T-helper 1 cell treated with Interleukin-12 subunit alpha and Interleukin-12 subunit beta and Interleukin-4 antibody, amounts not matched to agents 30 ng/mL and 1 ng/mL, for 36 hours (primary cell): ENCODE results near the gene CTRL. TPM values are rescaled to one million over a fixed set of nuclear protein-coding genes. Genes with fewer than 3 reads are reported as not detected.

ENCODE experiments used
- intact Hi-C: fragments of 100-400 bp; cut with micrococcal nuclease; formaldehyde crosslinking; loops from one replicate; pipeline ENCODE4 v1.15.1; 2024
- total RNA-seq: library from RNA; stranded (reverse); gene quantifications from 2 replicates; pipeline ENCODE4 v1.2.3, GENCODE V29; 2022

The CTRL gene
- total RNA-seq, 1 donor from 2014 or later, result 10.9 TPM

DNA sequence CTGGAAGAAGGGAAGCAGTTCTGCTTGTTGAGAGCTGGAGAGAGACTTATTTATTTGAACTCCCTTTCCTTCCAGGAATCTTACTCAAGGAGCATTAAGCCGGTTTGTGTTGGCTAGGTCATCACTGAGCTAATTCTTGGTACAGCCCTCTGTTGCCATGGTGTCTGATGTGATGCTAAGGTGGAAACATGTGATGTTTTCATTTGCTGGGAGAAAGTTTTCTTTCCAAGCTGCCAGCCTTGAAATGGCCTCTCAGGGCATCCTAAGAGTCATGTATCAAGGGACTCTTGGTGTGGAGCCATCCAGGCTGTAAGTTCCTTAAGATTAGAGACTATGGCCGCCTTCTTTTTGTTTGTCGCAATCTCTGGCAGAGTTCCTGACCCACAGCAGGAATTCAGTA, 34.4 kb downstream of the CTRL start:
- intact Hi-C loops, result no loop called here

DNA sequence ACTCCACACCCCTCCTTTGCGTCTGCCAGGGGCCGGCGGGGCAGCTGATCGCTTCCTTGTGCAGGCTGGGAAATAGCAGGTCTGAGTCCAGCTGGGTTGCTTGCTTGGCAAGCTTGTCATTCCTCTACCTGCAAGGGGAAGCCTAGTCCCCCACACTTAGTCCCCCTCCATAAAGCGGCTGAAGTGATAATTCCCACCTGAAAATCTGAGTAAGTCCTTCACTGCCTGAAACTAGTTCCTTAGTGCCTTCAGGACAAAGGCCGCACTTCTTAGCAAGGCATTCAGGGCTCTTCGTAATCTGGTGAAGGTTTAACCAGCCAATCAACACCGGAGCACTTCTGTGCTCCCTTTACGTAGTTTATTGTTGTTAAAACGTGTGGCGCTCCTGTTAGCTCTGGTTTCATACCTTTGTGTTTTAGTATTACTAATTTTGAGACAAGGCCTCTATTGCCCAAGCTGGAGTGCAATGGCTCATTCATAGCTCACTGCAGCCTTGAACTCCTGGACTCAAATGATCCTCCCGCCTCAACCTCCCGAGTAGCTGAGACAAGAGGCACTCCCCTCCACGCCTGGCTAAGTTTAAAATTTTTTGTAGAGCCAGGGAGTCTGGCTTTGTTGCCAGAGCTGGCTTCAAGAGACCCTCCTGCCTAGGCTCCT, 37.8 kb downstream of the CTRL start:
- intact Hi-C loops, result loop anchor here (1.0 kb wide), 14 partner anchors 11 to 332 kb away; partner anchors contain the start of genes ACD, CTCF, DDX28 and DPEP2

DNA sequence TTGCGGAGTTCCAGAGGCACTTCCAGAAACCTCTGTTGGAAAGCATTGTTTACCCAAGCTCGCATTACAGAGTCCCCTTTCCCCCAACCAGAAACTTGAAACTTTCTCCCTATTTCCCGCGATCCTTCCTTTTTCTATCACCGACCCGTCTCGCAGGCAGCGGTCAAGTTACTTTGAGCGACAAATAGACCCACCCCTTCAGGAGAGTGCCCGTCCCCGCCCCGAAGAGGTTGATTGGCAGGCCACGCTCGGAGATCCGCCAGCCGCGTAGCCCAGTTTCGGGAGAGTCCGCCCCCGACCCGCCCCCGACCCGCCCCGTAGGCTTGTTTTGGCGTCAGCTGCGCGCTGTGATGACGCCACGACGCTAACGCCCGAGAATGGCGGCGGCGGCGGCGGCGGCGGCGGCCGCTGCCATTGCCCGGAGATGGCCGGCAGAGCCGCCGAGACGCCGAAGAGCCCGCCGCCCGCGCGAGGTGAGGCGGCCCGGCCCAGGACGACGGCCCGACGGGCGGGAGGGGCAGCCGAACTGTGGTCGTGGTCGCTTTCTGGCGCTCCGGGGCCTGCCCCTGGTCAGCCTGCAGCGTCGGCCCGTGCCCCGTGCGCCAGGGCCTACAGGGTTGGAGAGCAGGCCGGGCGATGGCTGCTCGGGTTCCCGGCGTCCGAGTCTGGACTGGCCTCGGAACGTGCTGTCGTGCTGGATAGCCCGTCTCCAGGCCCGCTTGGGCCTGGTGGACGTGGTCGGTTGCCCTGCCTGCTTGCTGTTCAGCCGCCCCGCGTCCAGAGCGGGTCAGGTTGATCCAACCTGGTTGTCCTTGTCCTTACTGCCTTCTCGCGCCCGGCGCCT, 38.5 kb downstream of the CTRL start, which contains the start of gene PSKH1:
PSKH1 (plus strand) TSS at position 356 of the 844 bp plus-strand sequence. CDS start 15,496 bp downstream, outside the sequence.
- intact Hi-C loops, result loop anchor here (1.0 kb wide), 14 partner anchors 10 to 331 kb away; partner anchors contain the start of genes ACD, CTCF, DDX28 and DPEP2

DNA sequence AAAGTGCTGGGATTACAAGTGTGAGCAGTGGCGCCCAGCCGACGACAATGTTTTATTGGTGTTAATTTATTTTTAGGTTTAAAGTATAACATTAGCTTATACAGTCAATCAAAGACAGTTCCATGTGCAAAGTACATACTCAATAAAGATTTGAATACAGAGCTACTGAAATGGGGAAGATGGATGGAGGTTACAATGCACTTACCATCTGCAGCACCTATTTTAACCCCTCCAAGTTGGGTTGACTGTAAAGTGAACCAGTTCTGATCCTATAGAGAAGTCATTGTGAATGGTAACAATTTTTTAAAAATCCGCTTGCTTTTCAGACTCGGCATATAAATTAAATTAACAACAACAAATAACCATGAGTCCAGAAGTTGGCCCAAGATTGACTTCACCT, 39.3 kb downstream of the CTRL start:
- intact Hi-C loops, result no loop called here

DNA sequence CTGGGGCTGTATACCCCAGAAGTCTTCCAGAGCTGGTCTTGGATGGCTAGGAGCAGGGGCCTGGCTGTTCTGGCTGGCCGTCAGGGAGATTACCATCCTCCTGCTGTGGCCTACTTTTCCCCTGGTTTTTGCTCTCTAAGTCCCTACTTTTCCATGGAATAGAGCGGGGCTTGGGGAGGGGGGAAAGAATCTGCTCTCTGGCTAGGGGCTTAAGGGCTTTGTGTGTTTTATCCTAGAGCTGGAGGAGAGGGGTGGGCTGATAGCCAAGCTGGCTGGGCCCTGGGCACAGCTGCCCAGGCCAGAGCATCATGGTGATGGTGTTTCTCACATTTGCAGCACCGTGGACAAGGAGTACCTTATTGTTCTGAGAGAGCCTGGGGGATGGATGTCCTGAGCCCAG, 43.3 kb downstream of the CTRL start:
- intact Hi-C loops, result no loop called here

DNA sequence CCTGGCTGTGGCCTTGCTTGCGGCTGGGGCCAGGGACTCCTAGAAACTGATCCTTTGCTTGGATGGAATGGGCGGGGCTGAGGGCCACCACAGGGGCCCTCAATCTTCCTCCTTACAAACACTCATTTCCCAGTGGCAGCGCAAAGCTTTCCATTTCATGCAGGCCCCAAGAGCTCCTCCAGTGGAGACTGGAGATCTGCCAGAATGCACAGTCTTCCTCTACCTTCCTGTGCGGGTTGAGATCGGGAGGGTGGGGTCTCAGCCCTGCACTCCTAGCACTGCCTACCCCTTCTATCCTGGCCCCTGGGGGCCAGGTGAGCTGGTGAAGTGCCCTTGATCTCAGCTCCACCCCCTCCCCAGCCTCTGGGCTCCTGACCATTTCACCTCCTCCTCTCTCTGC, 45.3 kb downstream of the CTRL start:
- intact Hi-C loops, result no loop called here

DNA sequence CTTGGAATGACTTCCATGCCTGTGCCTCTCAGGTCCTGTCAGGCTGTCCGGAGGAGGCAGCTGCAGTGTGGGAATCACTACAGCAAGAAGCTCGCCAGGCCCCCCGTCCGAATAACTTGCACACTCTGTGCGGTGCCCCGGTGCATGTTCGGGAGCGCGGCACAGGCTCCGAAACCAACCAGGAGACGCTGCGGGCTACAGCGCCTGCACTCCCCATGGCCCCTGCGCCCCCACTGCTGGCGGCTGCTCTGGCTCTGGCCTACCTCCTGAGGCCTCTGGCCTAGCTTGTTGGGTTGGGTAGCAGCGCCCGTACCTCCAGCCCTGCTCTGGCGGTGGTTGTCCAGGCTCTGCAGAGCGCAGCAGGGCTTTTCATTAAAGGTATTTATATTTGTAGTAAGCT, 45.7 kb downstream of the CTRL start:
- intact Hi-C loops, result no loop called here

DNA sequence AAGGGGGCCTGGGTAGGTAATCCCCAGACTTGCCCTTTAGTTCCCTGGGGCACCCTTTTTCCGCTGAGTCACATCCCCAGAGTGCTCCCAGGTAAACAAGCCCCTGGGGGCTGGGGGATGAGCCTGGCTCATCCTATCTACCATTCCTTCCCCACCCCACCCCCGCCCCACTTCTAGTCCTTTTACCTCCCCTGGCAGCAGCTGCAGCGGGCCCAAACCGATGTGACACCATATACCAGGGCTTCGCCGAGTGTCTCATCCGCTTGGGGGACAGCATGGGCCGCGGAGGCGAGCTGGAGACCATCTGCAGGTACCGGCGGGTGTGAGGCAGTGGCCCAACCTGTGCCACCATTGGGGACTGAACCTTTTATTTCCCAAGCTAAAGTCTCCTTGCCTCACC, 46.1 kb downstream of the CTRL start:
- intact Hi-C loops, result no loop called here

DNA sequence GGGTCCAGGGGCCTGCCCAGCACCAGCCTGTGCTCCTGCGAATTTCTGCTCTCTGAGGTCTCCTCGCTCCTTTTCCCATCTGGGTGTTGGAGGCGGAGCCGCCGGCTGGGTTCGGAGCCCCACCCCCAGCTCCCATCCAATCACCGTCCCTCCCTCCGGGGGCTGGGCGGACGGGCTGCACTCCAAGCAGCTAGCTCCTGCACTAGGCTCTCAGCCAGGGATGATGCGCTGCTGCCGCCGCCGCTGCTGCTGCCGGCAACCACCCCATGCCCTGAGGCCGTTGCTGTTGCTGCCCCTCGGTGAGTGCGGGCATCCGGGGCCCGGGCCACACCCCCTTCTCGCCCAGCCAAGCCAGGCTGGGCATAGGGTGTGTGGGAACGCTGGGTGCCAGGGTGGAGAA, 47.0 kb downstream of the CTRL start, which contains the start of gene NRN1L:
NRN1L (plus strand) TSS at position 202 of the 400 bp plus-strand sequence; CDS start at position 221, 19 bp downstream.
- intact Hi-C loops, result no loop called here

DNA sequence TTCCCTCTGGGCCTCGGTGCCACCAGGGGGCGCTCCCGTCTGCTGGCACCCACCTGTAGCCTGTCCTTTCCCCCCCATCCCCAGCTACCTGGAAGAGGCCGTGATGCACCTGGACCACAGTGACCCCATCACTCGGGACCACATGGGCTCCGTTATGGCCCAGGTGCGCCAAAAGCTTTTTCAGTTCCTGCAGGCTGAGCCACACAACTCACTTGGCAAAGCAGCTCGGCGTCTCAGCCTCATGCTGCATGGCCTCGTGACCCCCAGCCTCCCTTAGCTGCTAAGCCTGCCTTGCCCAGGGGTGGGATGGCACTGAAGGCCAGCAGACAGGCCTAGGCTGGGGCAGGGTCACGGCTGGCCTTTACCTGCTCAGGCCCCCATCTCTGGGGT, 47.8 kb downstream of the CTRL start:
- intact Hi-C loops, result loop anchor here (1.0 kb wide), 5 partner anchors 9 to 345 kb away; partner anchors contain the start of gene PSKH1

DNA sequence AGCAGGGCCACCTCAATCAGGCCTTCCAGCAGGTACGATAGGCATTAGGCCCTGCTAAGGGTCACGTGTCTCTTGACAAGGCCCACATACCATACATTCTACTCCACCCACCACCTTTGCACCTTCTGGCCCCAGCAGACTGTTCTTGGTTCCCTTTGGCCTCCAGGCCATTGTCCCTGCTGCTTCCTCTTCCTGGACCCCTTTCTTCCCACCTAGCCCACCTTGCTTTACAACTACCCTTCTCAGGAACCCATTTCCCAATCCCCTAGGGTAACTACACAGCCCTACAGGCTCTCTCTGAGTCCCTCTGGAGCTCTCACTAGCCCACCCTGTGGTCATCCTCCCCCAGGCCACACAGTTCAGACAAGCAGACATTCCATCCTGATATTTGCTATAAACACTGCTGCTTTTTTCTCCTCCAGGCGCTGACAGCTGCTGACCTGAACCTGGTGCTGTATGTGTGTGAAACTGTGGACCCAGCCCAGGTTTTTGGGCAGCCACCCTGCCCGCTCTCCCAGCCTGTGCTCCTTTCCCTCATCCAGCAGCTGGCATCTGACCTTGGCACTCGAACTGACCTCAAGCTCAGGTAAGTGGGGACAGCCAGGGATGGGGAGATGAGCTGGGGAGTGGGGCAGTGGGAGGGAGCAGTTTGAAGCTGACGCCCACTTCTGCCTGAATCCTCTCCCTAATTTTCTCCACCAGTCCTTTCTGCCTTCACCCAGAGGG, 48.4 kb downstream of the CTRL start:
- intact Hi-C loops, result loop anchor here (1.0 kb wide), 5 partner anchors 10 to 346 kb away; partner anchors contain the start of gene PSKH1

DNA sequence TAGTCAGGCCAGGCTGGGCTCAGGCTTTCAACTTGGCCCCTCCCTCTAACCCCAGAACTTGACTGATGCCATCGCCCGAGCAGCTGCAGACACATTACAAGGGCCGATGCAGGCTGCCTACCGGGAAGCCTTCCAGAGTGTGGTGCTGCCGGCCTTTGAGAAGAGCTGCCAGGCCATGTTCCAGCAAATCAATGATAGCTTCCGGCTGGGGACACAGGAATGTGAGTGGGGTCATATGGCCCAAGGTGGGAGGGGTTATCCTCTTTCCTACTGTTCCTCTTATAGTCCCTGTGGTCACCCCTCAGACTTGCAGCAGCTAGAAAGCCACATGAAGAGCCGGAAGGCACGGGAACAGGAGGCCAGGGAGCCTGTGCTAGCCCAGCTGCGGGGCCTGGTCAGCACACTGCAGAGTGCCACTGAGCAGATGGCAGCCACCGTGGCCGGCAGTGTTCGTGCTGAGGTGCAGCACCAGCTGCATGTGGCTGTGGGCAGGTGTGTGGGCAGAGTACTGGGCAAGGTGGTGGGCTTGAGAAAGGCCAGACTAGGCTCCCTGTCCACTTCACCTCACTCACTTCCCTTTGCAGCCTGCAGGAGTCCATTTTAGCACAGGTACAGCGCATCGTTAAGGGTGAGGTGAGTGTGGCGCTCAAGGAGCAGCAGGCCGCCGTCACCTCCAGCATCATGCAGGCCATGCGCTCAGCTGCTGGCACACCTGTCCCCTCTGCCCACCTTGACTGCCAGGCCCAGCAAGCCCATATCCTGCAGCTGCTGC, 49.1 kb downstream of the CTRL start:
- intact Hi-C loops, result loop anchor here (1.0 kb wide), 5 partner anchors 11 to 347 kb away; partner anchors contain the start of gene PSKH1

DNA sequence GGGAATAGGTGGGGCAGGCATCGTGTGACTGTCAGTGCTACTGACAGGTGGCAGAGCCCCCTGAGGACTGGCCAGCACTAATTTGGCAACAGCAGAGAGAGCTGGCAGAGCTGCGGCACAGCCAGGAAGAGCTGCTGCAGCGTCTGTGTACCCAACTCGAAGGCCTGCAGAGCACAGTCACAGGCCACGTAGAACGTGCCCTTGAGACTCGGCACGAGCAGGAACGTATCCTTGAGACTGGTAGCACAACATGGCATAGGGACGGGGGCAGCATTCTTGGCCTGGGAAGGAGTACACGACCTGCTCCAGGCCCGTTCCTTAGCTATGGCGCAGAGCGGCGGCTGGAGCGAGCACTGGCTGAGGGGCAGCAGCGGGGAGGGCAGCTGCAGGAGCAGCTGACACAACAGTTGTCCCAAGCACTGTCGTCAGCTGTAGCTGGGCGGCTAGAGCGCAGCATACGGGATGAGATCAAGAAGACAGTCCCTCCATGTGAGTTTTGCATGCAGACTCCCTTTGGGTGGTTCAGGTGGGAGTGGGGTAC, 50.0 kb downstream of the CTRL start:
- intact Hi-C loops, result no loop called here

DNA sequence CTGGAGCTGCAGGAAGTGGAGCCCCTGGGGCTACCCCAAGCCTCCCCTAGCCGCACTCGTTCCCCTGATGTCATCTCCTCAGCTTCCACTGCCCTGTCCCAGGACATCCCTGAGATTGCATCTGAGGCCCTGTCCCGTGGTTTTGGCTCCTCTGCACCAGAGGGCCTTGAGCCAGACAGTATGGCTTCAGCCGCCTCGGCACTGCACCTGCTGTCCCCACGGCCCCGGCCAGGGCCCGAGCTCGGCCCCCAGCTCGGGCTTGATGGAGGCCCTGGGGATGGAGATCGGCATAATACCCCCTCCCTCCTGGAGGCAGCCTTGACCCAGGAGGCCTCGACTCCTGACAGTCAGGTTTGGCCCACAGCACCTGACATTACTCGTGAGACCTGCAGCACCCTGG, 51.1 kb downstream of the CTRL start:
- intact Hi-C loops, result no loop called here

DNA sequence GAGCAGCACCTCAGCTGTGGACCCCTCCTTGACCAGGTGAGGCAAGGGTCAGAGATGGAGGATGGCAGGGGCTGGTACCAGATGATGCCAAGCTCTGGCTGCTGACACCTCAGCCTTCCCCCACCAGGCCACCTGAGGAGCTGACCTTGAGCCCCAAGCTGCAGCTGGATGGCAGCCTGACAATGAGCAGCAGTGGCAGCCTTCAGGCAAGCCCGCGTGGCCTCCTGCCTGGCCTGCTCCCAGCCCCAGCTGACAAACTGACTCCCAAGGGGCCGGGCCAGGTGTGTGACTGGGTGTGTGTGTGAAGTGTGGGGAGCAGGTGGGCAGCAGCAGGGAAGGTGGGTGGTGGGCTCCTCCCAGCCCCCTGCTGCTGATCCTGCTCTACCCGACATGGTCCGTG, 51.7 kb downstream of the CTRL start:
- intact Hi-C loops, result no loop called here

Other genes starting within 250 kb of the CTRL start
- 13.4 and 15.2 TPM in 2 replicates for gene GFOD2, start 212.5 kb downstream of the CTRL start, total RNA-seq
- gene RANBP10, start 125.3 kb downstream of the CTRL start, total RNA-seq, result 34.4 and 36.4 TPM in 2 replicates
- 0.32 and 0.61 TPM in 2 replicates for gene TSNAXIP1, start 125.0 kb downstream of the CTRL start, total RNA-seq
- 39.5 and 42.0 TPM in 2 replicates for gene THAP11, start 89.5 kb downstream of the CTRL start, total RNA-seq
- 126 and 132 TPM in 2 replicates for gene NUTF2, start 84.9 kb downstream of the CTRL start, total RNA-seq
- 56.0 and 60.9 TPM in 2 replicates for gene CENPT, start 84.2 kb downstream of the CTRL start, total RNA-seq
- 120 and 137 TPM in 2 replicates for gene EDC4, start 58.8 kb downstream of the CTRL start, total RNA-seq
- 0.59 TPM in 1 of 2 replicates, not detected in the other for gene NRN1L, start 47.0 kb downstream of the CTRL start, total RNA-seq
- 24.0 and 24.1 TPM in 2 replicates for gene PSKH1, start 38.6 kb downstream of the CTRL start, total RNA-seq
- gene PSMB10, start 5.0 kb upstream of the CTRL start, total RNA-seq, result 357 and 364 TPM in 2 replicates
- 16.0 and 24.7 TPM in 2 replicates for gene LCAT, start 12.3 kb upstream of the CTRL start, total RNA-seq
- 48.1 and 48.6 TPM in 2 replicates for gene SLC12A4, start 36.8 kb upstream of the CTRL start, total RNA-seq
- 0.12 and 0.22 TPM in 2 replicates for gene DPEP3, start 48.6 kb upstream of the CTRL start, total RNA-seq
- gene DPEP2, start 67.6 kb upstream of the CTRL start, total RNA-seq, result 14.4 and 16.1 TPM in 2 replicates
- gene DPEP2NB, start 84.0 kb upstream of the CTRL start, total RNA-seq, result not detected in 2 replicates
- gene DDX28, start 91.4 kb upstream of the CTRL start, total RNA-seq, result 17.9 and 18.0 TPM in 2 replicates
- 24.8 and 27.8 TPM in 2 replicates for gene DUS2, start 91.4 kb upstream of the CTRL start, total RNA-seq
- 149 and 150 TPM in 2 replicates for gene NFATC3, start 153.5 kb upstream of the CTRL start, total RNA-seq